ENCODE data around the gene UBE2Q2.

UBE2Q2 gene

GRCh38 chr15:75925440-75925839 lies 82.2 kb downstream of the UBE2Q2 start:
- no peak for TF ChIP-seq CTCF (IDR thresholded peaks at IDR 0.05)
- Histone ChIP-seq H3K79me2 (no peaks in the 10 kb centered on the region), H2AFZ (no peak overlapping the region), H3K4me2 (ENCODE audit: low read length) (no peak overlapping the region), H3K9me3 (ENCODE audit: control insufficient read depth, low read length) (no peaks in the 10 kb centered on the region), H3K27ac (no peak overlapping the region), H3K36me3 (ENCODE audit: control insufficient read depth, insufficient read depth, low read length) (no peaks in the 10 kb centered on the region), H3K27me3 (ENCODE audit: control insufficient read depth, insufficient read depth, low read length) (no peaks in the 10 kb centered on the region), H3K9ac (no peak overlapping the region), H3K4me1 (no peaks in the 10 kb centered on the region), H3K4me3 (ENCODE audit: low read depth, low read length) (no peak overlapping the region)

GRCh38 chr15:75926931-75927330 lies 83.7 kb downstream of the UBE2Q2 start:
- Histone ChIP-seq H3K4me3 (ENCODE audit: low read depth, low read length) (no peak overlapping the region), H3K4me2 (ENCODE audit: low read length) (no peak overlapping the region), H3K9ac (no peak overlapping the region), H2AFZ (no peak overlapping the region), H3K27ac (no peak overlapping the region), H3K36me3 (ENCODE audit: control insufficient read depth, insufficient read depth, low read length) (no peaks in the 10 kb centered on the region), H3K27me3 (ENCODE audit: control insufficient read depth, insufficient read depth, low read length) (no peaks in the 10 kb centered on the region), H3K79me2 (no peaks in the 10 kb centered on the region), H3K4me1 (no peaks in the 10 kb centered on the region), H3K9me3 (ENCODE audit: control insufficient read depth, low read length) (no peaks in the 10 kb centered on the region)
- TF ChIP-seq CTCF (IDR thresholded peaks at IDR 0.05), result no peak

GRCh38 chr15:75927601-75928000 lies 84.4 kb downstream of the UBE2Q2 start:
- no peak for TF ChIP-seq CTCF (IDR thresholded peaks at IDR 0.05)
- Histone ChIP-seq H3K79me2 (no peaks in the 10 kb centered on the region), H3K27ac (no peak overlapping the region), H3K27me3 (ENCODE audit: control insufficient read depth, insufficient read depth, low read length) (no peaks in the 10 kb centered on the region), H3K9me3 (ENCODE audit: control insufficient read depth, low read length) (no peaks in the 10 kb centered on the region), H3K4me1 (no peaks in the 10 kb centered on the region), H2AFZ (no peak overlapping the region), H3K36me3 (ENCODE audit: control insufficient read depth, insufficient read depth, low read length) (no peaks in the 10 kb centered on the region), H3K4me3 (ENCODE audit: low read depth, low read length) (no peak overlapping the region), H3K4me2 (ENCODE audit: low read length) (no peak overlapping the region), H3K9ac (no peak overlapping the region)

GRCh38 chr15:75928680-75929608 lies 85.7 kb downstream of the UBE2Q2 start:
- no peaks in the 10 kb centered on the region for H3K27me3 ChIP-seq (ENCODE audit: control insufficient read depth, insufficient read depth, low read length)
- no peaks in the 10 kb centered on the region for H3K4me1 ChIP-seq
- no peaks in the 10 kb centered on the region for H3K79me2 ChIP-seq
- H3K9me3 ChIP-seq (ENCODE audit: control insufficient read depth, low read length), result no peaks in the 10 kb centered on the region
- H2AFZ ChIP-seq, result no peak overlapping the region
- H3K36me3 ChIP-seq (ENCODE audit: control insufficient read depth, insufficient read depth, low read length), result no peaks in the 10 kb centered on the region
- no peak overlapping the region for H3K4me2 ChIP-seq (ENCODE audit: low read length)
- H3K27ac ChIP-seq, result no peak overlapping the region
- peak; percentile 26 for TF ChIP-seq CTCF (IDR thresholded peaks at IDR 0.05)
- no peak overlapping the region for H3K4me3 ChIP-seq (ENCODE audit: low read depth, low read length)
- no peak overlapping the region for H3K9ac ChIP-seq
